T47D (cell line): Measurements from ENCODE around the gene MACROD1.
A peak's percentile ranks its signal among the peaks of the same experiment; 100 is the strongest.

ENCODE experiments used
- DNase-seq, 2 experiments: peaks; one replicate each; pipeline versions ENCODE4 v3.0.0 to v3.0.0-alpha.2; 2011 to 2012; ENCODE audit warnings: low read depth in 1 of 2, low spot score in 1 of 2
- JUND ChIP-seq: IDR thresholded peaks from 2 replicates; pipeline ENCODE4 v1.6.1; 2012; ENCODE audit warnings: low read depth
- in situ Hi-C: cut with HindIII; loops from 2 replicates; pipeline ENCODE4 v1.10.0; 2016; ENCODE audit warnings: low sequenced_read_pairs, low pct_unique_long_range_greater_than_20kb

MACROD1 gene

DNA sequence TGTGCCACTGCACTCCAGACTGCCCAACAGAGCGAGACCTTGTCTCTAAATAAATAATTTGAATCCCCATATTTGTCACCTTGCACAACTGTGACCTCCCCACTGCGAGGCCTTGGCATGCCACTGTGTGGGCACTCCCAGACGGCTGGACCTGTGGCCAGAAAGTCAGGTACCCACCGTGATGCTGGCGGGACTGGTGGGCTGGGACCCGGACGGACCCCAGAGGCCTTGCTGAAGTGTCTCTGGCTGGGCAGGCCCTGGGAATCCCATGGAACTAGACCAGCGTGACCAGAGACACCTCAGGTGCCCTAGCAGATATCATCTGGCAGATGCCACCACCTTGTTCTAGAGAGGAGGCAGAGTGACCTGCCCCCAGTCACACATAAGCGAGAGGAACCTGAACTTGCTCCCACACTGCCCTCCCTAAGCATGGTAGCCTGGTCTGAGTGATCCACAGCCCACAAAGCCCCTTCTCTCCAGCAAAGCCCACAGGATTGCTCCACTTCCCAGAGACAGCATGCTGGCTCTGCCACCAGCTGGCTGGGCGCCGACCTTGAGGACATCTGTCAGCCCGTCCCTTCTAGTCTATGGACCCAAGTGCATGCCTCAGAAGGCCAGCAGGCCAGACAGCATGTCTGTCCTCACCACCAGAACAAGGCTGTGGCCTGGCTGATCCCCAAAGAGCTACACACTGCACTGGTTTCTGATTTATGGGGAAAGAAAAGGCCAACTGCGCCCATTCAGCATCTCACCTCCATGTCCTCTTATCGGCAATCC, 9.5 kb downstream of the MACROD1 start:
- DNase-seq, result no peak
- no peak for TF ChIP-seq JUND
- in situ Hi-C loops, result no loop called here

DNA sequence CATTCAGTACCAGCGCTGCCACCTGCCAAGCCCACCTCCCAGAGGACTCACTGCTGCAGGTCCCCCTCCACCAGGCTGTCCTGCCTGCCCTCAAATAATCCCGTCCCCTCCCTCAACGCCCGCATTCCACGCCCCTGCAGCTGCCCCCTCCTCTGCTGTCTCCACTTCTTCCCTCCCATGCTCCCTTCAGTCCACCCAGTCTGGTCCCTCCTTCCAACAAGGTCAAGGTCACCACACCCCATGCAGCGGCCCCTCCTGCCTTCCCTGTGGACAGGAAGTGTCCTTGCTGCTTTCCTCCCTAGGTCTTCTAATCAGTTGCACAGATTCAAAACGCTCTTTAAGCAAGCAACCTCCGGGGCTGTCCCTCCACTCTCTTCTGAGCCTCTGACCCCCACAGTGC, 12.1 kb downstream of the MACROD1 start:
- DNase-seq, result no peak
- in situ Hi-C loops, result no loop called here
- TF ChIP-seq JUND, result no peak

DNA sequence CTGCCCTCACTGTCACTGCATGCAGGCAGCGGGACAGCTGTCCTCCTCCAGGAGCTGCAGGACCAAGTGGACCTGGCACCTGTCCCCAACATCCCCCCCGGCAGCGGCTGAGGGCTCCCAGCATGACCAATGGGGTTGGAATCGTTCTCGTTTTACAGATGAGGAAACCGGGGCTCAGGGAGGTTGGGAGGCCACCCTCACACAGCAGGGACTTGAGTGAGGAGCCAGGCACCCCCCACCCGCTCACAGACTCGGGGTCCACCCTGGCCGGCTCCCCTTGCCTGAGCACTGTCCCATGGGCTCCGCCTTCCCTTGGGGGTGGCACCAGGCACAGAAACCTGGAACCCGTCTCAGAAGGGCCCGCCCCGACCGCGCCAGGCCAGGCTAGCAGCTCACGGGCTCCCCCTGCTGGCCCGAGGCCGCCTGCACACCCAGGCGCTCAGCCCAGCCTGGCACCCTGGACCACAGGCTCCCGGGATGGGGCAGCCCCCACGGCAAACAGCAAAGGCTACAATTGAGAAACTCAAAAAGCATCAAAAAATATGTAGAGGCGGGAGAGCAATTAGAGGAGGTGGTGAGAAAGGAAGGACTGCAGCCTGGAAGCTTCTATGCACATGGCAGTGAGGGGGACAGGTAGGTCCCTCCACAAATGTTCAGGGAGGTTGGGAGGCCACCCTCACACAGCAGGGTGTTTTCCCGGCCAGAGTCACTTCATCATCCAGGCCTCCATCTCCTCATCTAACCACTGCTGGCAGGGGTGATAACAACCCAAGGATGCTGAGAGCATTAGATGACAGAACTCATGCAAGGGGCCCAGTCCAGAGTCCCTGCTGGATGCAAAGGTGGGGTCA, 12.8 kb downstream of the MACROD1 start:
- in situ Hi-C loops, result no loop called here
- peak; percentile 67 to 96 for DNase-seq
- TF ChIP-seq JUND, result no peak

DNA sequence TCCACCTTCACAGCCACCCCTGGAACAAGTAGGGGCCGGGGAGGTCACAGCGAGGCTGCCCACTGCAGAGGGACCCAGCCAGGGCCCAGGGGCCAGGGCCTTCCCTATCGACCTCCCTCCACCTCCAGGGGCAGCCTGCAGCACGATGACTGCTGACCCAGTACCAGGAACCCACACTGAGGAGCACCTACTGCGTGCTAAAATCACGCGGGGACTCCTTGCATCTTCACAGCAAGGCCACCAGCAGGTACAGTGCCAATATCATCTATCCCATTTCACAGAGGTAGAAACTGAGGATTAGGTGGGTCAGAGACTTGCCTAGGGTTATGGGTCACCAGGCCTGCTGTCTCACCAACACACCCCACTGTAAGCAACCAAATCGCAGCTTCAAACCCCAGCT, 14.6 kb downstream of the MACROD1 start:
- DNase-seq, result no peak
- TF ChIP-seq JUND, result no peak
- in situ Hi-C loops, result no loop called here

DNA sequence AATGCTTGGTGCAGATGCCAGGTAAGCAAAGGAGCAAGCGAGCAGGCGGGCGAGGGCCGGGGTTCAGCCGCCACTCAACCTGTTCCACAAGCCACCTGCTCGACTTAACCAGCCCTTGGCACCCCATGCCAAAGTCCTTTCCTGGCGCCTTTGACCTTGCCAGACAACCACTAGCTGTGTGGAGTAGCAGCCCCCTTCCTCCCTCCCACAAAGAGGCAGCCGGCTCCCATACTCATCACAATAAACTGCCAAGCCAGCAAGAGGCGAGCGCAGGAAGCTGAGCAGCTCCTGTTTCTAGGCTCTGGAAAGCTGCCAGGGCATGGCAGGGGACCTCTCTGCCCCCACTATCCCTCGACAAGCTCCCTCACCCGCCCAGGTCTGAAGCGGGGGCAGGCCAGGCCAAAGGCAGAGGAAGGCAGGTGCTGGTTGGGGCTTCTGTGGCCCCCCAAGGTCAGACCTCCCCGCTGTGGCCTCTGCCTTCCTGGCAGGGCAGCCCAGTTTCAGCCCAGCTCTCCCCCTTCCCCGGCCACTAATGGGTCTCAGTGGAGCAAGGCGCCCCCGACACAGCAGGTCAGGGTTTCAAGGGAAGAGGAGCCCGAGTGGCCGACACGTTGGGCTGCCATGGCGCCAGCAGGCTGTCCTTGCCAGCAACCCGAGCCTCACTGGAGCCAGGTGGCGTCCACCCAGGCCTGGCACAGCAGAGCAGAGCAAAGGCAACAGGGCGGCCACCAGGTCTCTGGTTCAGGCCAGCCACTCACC, 15.3 kb downstream of the MACROD1 start:
- in situ Hi-C loops, result no loop called here
- no peak for TF ChIP-seq JUND
- no peak for DNase-seq

DNA sequence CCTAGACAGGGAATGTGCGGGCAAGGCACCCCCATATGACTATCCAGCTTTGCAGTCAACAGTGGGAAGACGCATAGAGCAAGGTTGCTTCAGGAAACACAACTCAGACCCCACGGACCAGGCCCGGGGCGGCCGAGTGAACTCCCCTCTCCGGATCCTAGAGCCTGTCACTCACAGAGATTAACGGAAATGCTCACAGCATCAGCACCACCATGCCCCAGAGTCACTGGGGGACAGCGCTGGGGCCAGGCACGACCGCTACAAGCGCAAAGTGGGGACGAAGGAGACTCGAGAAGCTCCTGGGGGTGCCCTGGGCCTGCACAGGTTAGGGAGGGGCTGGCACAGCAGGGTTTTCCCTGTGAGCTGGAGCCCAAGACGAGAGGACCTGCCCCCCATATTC, 15.9 kb downstream of the MACROD1 start:
- no peak for TF ChIP-seq JUND
- in situ Hi-C loops, result no loop called here
- no peak for DNase-seq

DNA sequence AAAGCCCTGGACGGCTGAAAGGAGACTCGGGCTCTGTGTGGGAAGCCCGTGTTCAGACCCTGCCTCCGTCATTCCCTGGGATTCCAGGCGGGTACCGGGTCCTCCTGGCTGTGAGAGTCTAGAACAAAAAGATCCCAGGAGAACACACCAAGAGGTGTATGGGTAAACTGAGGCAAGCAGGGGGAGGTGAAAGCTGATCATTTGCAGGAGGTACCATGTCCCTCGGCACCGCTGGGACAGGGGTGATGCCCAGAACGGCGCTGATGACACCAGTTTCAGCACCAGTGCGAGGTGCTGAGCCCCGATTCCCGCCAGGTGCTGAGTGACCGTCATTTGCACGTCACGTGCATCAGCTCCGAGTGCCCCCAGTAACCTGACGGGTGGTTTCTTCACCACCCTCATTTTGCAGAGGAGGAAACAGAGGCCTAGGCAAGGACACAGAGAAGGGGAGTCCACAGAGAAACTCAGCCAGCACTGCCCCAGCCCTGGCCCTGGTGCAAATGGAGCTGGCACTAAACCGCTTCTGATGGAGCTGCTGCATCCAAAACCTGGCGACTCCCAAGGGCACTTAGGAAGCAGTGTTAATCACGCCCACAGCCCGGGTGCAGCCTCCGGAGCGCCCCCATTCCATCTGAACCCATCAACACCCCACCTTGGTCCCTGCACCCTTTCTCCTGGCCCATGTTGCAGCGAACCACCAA, 16.8 kb downstream of the MACROD1 start:
- in situ Hi-C loops, result no loop called here
- no peak for DNase-seq
- TF ChIP-seq JUND, result no peak

DNA sequence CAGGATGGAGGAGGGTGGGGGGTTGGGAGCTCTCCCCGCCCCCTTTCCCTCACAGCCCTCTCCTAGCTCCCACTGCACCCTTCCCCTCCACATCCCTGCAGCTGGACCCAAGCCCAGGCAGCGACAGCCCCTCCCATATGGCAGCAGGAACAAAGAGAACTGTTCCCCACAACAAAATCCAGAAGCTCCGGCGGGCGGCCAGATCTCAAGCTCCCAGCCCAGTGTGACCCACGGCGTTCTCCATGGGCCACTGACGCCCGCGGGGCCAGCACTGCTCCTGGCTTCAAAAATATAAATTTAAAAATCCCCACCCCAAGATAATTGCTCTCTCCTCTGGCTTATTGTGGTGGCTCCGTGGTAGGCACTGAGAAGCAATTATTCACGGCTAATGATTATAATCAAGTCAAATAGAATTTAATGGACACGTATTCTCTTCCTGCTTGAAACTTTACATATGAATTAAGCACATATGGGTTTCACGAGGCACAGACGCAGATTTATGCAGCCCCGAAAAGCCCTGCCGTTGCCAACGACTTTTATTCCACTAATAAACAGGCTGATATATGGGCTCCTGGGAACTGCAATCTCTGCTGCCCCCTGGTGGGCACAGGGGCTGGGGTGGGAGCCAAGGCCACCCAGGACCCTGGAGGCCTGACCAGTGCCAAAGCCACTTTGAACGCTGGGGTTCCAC, 17.5 kb downstream of the MACROD1 start:
- in situ Hi-C loops, result no loop called here
- peak; percentile 71 to 73 for DNase-seq
- TF ChIP-seq JUND, result no peak

DNA sequence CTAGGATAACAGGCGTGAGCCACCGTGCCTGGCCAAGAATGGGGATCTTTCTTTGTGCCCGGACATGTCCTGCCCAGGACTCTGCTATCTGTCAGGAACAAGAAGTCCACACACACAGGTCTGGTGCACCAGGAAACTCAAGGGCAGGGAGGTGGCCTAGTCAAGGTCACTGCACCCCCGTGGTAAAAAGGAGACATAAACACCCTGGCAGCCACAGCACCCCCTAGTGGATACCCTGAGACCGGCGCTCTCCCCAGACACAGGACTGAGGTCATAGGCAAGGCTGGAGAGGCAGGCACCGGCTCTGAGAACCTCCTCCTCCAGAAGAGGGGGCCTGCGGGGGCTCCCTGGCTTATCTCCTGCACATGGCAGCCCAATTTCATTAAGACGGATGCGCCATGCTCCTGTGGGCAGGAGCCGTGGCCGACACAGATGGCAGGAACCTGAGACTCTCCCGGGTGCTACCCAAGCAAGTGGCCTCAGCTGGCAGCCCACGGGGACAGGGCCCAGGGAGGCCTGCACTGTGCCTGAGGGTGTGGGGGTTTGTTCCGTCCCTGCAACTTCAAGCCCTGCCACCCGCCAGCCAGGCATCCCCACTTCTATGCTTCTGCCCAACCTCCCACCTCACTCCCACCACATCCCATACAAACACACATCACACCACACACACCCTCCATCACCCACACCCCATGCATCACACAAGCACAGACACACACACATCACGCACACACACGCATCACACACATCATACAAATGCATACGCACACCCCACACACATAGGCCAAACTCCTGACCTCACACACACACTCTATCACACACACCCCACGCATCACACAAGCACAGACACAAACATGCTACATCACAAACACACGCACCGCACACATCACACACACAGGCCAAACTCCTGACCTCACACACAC, 19.6 kb downstream of the MACROD1 start:
- no peak for TF ChIP-seq JUND
- DNase-seq, result peak; percentile 69 to 70
- in situ Hi-C loops, result no loop called here

DNA sequence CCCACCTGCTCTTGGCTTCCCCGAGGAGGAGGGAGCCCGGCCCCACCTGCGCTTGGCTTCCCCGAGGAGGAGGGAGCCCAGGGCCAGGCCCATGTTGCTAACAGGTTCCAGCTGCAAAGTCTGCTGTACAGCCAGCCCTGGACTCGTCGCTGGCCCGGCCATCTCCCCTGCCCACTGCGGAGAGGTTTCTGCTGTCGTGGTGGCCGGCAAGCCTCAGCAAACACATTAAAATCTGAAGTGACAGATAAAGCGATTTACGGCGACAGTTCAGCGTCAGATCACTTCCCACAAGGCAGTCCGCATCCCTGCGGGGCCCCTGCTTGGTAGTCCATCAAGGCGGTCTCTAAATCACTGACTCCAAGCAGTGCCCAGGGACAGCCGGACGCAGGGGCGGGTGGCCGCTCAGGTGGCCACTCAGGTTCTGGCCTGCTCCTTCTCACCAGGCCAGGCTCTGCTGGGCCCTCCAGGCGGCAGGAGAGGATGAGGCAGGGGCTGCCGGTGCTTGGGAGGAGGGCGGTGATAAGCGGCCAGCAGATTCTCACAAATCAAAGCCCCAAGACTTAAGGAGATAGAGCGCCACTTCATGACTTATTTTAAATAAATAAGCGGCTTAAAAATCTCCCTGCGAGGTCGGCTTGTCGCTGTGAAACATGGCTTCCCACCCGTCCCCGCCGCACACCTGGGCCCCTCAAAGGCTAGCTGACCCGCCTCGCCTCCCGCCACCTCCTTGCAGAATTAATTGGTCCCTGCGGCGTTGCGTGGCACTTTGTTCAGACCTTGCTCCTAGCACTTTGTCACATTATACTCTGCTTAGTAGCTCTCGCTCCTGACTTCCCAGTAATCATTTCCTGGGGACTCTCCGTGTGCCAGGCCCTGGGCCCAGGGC, 21.1 kb downstream of the MACROD1 start:
- in situ Hi-C loops, result no loop called here

More for the DNA sequence above, 21.1 kb downstream of the MACROD1 start:
- DNase-seq, result no peak
- no peak for TF ChIP-seq JUND
